OCI-LY7 (cell line): ENCODE results near the gene TMC5.

Source experiments
- EZH2phosphoT487 ChIP-seq: fragments of 200-600 bp; sonication (generic); IDR thresholded peaks from 2 replicates; pipeline ENCODE4 v1.6.1; 2018; ENCODE audit warnings: low read depth, borderline replicate concordance, mild to moderate bottlenecking, mixed run types, antibody characterized with exemption, low read length, moderate library complexity, mixed read lengths
- TF ChIP-seq, protein P1 (sequence below): fragments of 200-600 bp; sonication (generic); conservative IDR thresholded peaks from 2 replicates; pipeline ENCODE4 v1.5.1; 2014; ENCODE audit warnings: mild to moderate bottlenecking, antibody characterized with exemption, low read length, moderate library complexity, mixed read lengths

GRCh38 chr16:19384656-19385055, 33.0 kb upstream of the TMC5 start:
- TF ChIP-seq, protein P1, sequence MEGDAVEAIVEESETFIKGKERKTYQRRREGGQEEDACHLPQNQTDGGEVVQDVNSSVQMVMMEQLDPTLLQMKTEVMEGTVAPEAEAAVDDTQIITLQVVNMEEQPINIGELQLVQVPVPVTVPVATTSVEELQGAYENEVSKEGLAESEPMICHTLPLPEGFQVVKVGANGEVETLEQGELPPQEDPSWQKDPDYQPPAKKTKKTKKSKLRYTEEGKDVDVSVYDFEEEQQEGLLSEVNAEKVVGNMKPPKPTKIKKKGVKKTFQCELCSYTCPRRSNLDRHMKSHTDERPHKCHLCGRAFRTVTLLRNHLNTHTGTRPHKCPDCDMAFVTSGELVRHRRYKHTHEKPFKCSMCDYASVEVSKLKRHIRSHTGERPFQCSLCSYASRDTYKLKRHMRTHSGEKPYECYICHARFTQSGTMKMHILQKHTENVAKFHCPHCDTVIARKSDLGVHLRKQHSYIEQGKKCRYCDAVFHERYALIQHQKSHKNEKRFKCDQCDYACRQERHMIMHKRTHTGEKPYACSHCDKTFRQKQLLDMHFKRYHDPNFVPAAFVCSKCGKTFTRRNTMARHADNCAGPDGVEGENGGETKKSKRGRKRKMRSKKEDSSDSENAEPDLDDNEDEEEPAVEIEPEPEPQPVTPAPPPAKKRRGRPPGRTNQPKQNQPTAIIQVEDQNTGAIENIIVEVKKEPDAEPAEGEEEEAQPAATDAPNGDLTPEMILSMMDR = no peak
- TF ChIP-seq EZH2phosphoT487 = no peak
